NT2/D1 (cell line): Measurements from ENCODE around the gene CAPN3.

Experiments used
- DNase-seq: peaks from one replicate; pipeline ENCODE4 v3.0.0-alpha.2; 2011; ENCODE audit warnings: low read depth, low spot score
- H3K27me3 ChIP-seq: 2 replicates; pipeline ENCODE4 v1.6.0; 2011; ENCODE audit warnings: mild to moderate bottlenecking; ENCODE audit not compliant: insufficient read length, insufficient read depth
- H3K36me3 ChIP-seq: 2 replicates; pipeline ENCODE4 v1.6.1; 2011; ENCODE audit warnings: mild to moderate bottlenecking, low read length, mixed read lengths; ENCODE audit not compliant: insufficient read depth, insufficient read length
- H3K4me1 ChIP-seq: 2 replicates; pipeline ENCODE4 v1.5.1; 2011; ENCODE audit not compliant: insufficient read depth, insufficient read length
- H3K4me3 ChIP-seq: 2 replicates; pipeline ENCODE4 v1.5.1; 2011; ENCODE audit warnings: low read depth; ENCODE audit not compliant: insufficient read length
- H3K9ac ChIP-seq: 2 replicates; pipeline ENCODE4 v1.6.0; 2011; ENCODE audit warnings: low read depth; ENCODE audit not compliant: insufficient read length
- H3K9me3 ChIP-seq: 2 replicates; pipeline ENCODE4 v1.5.1; 2011; ENCODE audit warnings: mild to moderate bottlenecking, low read length; ENCODE audit not compliant: insufficient read depth
- SUZ12 ChIP-seq: IDR thresholded peaks from 2 replicates; pipeline ENCODE4 v1.6.1; 2011; ENCODE audit not compliant: insufficient read length, insufficient read depth; ENCODE audit errors: extremely low read depth
- YY1 ChIP-seq: IDR thresholded peaks from 2 replicates; pipeline ENCODE4 v1.6.1; 2011; ENCODE audit not compliant: insufficient read length, insufficient read depth
- ZNF274 ChIP-seq: IDR thresholded peaks from 2 replicates; pipeline ENCODE4 v1.6.1; 2011; ENCODE audit warnings: mild to moderate bottlenecking, low read depth, low read length

Gene CAPN3

DNA sequence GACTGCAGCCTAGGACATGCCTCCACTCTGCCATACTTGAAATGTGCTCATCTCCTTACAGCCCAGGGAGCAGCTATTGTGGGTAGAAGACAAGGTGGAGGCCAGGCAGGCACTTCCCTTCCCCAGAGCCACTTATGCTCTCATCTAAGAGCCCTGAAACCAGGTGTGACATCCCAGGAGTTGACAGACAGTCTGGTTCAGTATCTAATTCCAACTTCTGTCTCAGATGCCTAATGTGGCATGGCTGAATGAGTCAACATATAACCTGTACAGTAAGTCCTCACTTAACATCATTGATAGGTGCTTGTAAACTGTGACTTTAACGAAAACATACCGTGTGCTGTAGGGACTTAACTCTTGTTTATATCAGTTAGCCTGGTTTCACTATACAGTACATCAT, 1.2 kb upstream of the CAPN3 start:
- Histone ChIP-seq H3K27me3 (no peaks in the 10 kb centered on the region), H3K9ac (no peak overlapping the region), H3K9me3 (no peaks in the 10 kb centered on the region), H3K36me3 (no peaks in the 10 kb centered on the region), H3K4me3 (no peak overlapping the region), H3K4me1 (no peaks in the 10 kb centered on the region)
- TF ChIP-seq SUZ12: no peak
- TF ChIP-seq ZNF274: no peak
- TF ChIP-seq YY1: no peak
- DNase-seq: no peak

DNA sequence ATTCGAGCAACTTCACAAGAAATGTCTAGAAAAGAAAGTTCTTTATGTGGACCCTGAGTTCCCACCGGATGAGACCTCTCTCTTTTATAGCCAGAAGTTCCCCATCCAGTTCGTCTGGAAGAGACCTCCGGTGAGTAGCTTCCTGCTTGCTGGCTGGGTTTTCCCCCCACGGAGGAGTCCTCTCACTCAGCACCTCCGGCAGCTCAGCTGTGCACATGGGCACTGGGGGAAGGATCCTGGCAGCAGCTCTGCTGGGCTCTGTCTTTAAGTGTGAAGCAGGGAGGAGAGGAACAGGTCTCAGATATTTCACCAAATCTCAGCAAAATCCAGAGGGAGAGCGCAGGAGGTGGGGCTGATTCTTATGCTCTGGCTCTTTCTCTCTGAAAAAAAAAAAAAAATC, 684 bp downstream of the CAPN3 start:
- Histone ChIP-seq H3K27me3 (no peaks in the 10 kb centered on the region), H3K9ac (no peak overlapping the region), H3K36me3 (no peaks in the 10 kb centered on the region), H3K9me3 (no peaks in the 10 kb centered on the region), H3K4me3 (no peak overlapping the region), H3K4me1 (no peaks in the 10 kb centered on the region)
- TF ChIP-seq ZNF274 (no peak), SUZ12 (no peak), YY1 (no peak)
- DNase-seq: no peak

DNA sequence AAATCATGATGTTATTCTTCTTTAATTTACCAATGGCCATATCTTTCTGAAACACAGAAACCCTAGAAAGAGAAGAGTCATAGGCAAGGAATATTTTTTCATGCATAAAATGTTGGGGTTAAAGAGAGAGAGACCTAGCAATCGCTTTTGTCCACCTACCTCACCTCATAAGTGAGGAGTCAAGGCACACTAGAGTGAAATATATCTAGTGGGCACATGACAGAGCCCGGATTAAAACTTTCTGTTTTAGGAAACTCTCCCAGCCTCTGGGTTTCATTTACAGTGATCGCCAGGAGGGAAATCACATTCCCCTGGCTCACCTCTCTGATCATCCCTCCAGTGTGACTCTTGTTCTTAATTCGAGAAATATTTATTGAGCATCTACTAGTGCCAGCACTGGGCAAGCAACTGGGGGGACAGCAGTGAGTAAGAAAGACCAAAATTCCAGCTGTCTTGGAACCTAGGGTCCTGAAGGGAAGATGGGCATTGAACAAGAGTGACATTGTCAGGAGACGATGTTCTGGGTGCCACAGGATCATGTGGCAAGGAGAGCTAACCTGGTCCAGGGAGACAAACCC, 1.3 kb downstream of the CAPN3 start:
- Histone ChIP-seq H3K27me3 (no peaks in the 10 kb centered on the region), H3K4me1 (no peaks in the 10 kb centered on the region), H3K9ac (no peak overlapping the region), H3K36me3 (no peaks in the 10 kb centered on the region), H3K4me3 (no peak overlapping the region), H3K9me3 (no peaks in the 10 kb centered on the region)
- DNase-seq: no peak
- TF ChIP-seq YY1 (no peak), SUZ12 (no peak), ZNF274 (no peak)

DNA sequence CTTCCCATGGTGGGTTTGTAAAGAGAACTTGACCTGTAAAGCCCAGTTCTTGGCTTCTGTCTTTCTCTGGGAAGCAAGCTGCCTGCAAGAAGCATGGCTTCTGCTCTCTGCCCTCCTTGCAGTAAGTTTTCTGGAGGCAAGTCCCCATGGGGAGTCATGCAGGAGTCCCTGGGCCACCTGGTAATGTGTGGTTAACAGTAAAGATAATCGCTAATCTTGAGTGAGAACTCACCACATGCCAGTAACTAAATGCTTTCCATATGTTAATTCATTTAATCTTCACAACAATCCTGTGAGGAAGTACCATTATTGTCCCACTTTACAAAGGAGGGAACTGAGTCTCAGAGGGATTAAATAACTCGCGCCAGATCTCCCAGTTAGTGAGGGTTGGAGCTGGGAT, 4.2 kb downstream of the CAPN3 start:
- peaks cover 8% of the 10 kb centered on the region for H3K9me3 ChIP-seq
- peak; percentile 52 for DNase-seq
- no peaks in the 10 kb centered on the region for H3K27me3 ChIP-seq
- H3K36me3 ChIP-seq: no peaks in the 10 kb centered on the region
- H3K4me1 ChIP-seq: no peaks in the 10 kb centered on the region
- H3K9ac ChIP-seq: no peak overlapping the region
- TF ChIP-seq ZNF274 (no peak), YY1 (no peak), SUZ12 (no peak)
- no peak overlapping the region for H3K4me3 ChIP-seq

DNA sequence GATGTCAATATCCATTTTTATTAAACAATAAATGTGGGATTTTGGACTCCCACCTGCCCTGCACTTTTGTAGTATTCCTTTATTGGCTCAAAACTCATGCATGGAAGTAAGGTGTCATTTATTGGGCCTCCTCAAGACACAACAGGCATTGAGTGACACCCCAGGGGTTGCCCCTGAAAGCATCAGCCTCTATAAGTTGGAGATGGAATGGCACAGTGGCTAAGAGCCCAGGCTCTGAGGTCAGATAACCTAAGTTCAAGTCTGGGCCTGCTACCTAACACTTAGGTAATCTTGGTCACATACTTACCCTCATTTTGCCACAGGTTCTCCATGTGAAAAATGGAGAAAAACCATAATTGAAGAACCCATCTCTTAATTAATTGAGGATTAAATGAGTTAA, 4.6 kb downstream of the CAPN3 start:
- TF ChIP-seq ZNF274 (no peak), YY1 (no peak), SUZ12 (no peak)
- Histone ChIP-seq H3K4me3 (no peak overlapping the region), H3K4me1 (no peaks in the 10 kb centered on the region), H3K27me3 (no peaks in the 10 kb centered on the region), H3K9me3 (peaks cover 12% of the 10 kb centered on the region), H3K9ac (no peak overlapping the region), H3K36me3 (no peaks in the 10 kb centered on the region)
- DNase-seq: no peak

DNA sequence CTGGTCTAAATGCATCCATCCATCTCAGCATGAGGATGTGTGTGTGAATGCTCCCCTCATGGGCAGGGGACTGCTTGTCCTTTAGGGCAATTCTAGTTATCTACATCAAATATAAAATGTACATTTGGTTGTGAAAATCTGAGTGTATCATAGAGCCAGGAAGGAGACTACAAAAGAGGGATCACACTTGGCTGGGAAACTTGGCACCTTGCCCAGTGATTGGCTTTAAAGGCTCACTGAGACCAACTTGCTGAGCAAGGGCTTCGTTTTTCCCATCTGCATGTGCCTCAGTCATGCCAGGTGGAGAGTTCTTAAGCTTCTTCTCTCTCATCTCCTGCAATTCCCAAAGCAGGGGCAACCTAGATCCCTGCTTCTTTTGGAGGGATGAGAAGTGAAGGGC, 5.2 kb downstream of the CAPN3 start:
- Histone ChIP-seq H3K9me3 (peaks cover 18% of the 10 kb centered on the region), H3K4me3 (no peak overlapping the region), H3K9ac (no peak overlapping the region), H3K27me3 (no peaks in the 10 kb centered on the region), H3K4me1 (no peaks in the 10 kb centered on the region), H3K36me3 (no peaks in the 10 kb centered on the region)
- TF ChIP-seq SUZ12: no peak
- TF ChIP-seq ZNF274: no peak
- no peak for TF ChIP-seq YY1
- DNase-seq: no peak

DNA sequence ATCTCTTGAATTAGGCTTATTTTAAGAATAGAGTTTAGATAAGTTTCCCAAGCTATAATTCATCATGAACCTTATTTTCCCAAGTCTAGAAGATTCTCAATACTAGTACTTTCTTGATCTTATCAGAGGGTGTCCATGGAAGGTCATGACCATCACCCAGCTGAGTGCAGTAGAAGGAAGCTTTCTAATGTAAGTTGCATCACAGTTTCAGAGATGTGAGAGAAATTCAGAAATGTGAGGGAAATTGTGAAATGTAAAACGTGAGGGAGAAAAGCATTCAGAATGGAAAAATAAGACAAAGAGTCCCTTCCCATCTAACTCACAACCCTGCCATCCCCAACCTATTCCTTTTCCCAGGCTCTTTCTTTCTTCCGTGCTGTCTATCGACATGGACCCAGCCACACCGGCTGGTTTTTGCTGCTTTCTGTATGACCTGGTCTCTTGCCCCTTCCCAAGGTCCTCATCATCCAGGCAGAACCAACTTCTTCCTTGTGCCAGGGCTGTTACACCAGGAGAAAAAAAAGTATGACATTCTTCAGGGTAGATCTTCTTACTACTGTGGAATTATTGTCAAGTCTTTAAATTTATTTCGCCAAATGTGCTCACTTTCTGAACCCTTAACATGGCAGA, 6.7 kb downstream of the CAPN3 start:
- no peak for TF ChIP-seq SUZ12
- no peak for TF ChIP-seq YY1
- TF ChIP-seq ZNF274: no peak
- no peaks in the 10 kb centered on the region for H3K36me3 ChIP-seq
- H3K27me3 ChIP-seq: no peaks in the 10 kb centered on the region
- no peak overlapping the region for H3K4me3 ChIP-seq
- DNase-seq: no peak
- no peak overlapping the region for H3K9ac ChIP-seq
- H3K9me3 ChIP-seq: peaks cover 20% of the 10 kb centered on the region
- H3K4me1 ChIP-seq: no peaks in the 10 kb centered on the region
